Transverse colon (tissue), 4 donors: ENCODE data around the gene HBZ. TPM values are rescaled to one million over a fixed set of nuclear protein-coding genes. Genes with fewer than 3 reads are reported as not detected.
"Not testable (repeated sequence)": the region's sequence is repeated elsewhere in the genome, so short reads cannot be mapped to it uniquely, and the experiment has no call there.

ENCODE experiments used
- DNase-seq: peaks from one replicate; pipeline ENCODE4 v3.0.0-alpha.2; 2019
- H3K27ac ChIP-seq, 4 donors: fragments of 200-600 bp; sonication (generic); 2 replicates each; pipeline ENCODE4 v1.5.1; 2016 to 2018; ENCODE audit warnings: inconsistent platforms in 4 of 4
- H3K27me3 ChIP-seq: fragments of 200-600 bp; sonication (generic); 2 replicates; pipeline ENCODE4 v1.5.1; 2017; ENCODE audit warnings: inconsistent platforms
- H3K36me3 ChIP-seq, 4 donors: fragments of 200-600 bp; sonication (generic); 2 replicates each; pipeline ENCODE4 v1.5.1; 2017 to 2019; ENCODE audit warnings: inconsistent platforms in 4 of 4
- H3K4me1 ChIP-seq, 4 donors: fragments of 200-600 bp; sonication (generic); 2 replicates each; pipeline ENCODE4 v1.5.1; 2017 to 2020; ENCODE audit warnings: inconsistent platforms in 4 of 4
- H3K4me3 ChIP-seq, 4 donors: fragments of 200-600 bp; sonication (generic); 1 replicate in 1 of 4; 2 replicates in 3 of 4; pipeline versions ENCODE4 v1.5.1 to v1.6.1; 2017 to 2019; ENCODE audit warnings: inconsistent platforms in 4 of 4
- H3K9me3 ChIP-seq, 2 donors: fragments of 200-600 bp; sonication (generic); 2 replicates each; pipeline ENCODE4 v1.5.1; 2017 to 2019; ENCODE audit warnings: inconsistent platforms in 2 of 2
- EP300 ChIP-seq: sonication (generic); formaldehyde crosslinking; IDR thresholded peaks from one replicate; pipeline ENCODE4 v1.6.1; 2017; ENCODE audit warnings: antibody characterized with exemption, low read depth
- POLR2A ChIP-seq: fragments of 450-650 bp; IDR thresholded peaks from one replicate; pipeline ENCODE4 v1.6.1; 2016; ENCODE audit warnings: antibody characterized with exemption, mild to moderate bottlenecking, moderate library complexity
- POLR2AphosphoS5 ChIP-seq, 3 donors: sonication (generic); formaldehyde crosslinking; IDR thresholded peaks; one replicate each; pipeline ENCODE4 v1.6.1; 2016; ENCODE audit warnings: antibody characterized with exemption in 3 of 3
- WGBS, 2 donors: methylation state at CpG; one replicate each; pipeline ENCODE4 v1.1.5; 2018; ENCODE audit warnings: low coverage in 1 of 2; 5-methylcytosine and 5-hydroxymethylcytosine counted together
- in situ Hi-C, 4 donors: fragments of 200-750 bp; cut with MboI; loops; one replicate each; pipeline versions ENCODE4 v1.15.0 to v1.15.1; 2017; ENCODE audit warnings: low sequenced_read_pairs in 3 of 4, low pct_ligation_motif_present in 1 of 4, low pct_unique_long_range_greater_than_20kb in 1 of 4
- intact Hi-C: fragments of 100-400 bp; cut with DNase I; formaldehyde crosslinking; loops from one replicate; pipeline ENCODE4 v1.15.1; 2023; ENCODE audit warnings: low total_unique reads
- total RNA-seq, 4 donors: library from RNA; depleted of rRNA; stranded (reverse); fragments of >200 nt; gene quantifications; one replicate each; pipeline ENCODE4 v1.1.0, GENCODE V29; 2016
- TF ChIP-seq, protein P1 (sequence below), 5 experiments: fragments of 200-600 bp in 3 of 5; fragments of 450-650 bp in 2 of 5; sonication (generic) in 3 of 5; IDR thresholded peaks; 1 replicate in 2 of 5; 2 replicates in 3 of 5; pipeline ENCODE4 v1.5.1; 2016 to 2017; ENCODE audit warnings: antibody characterized with exemption in 5 of 5, inconsistent platforms in 3 of 5, mild to moderate bottlenecking in 2 of 5, moderate library complexity in 1 of 5

The HBZ gene
- total RNA-seq, 4 donors from 2014 or later = not detected

DNA sequence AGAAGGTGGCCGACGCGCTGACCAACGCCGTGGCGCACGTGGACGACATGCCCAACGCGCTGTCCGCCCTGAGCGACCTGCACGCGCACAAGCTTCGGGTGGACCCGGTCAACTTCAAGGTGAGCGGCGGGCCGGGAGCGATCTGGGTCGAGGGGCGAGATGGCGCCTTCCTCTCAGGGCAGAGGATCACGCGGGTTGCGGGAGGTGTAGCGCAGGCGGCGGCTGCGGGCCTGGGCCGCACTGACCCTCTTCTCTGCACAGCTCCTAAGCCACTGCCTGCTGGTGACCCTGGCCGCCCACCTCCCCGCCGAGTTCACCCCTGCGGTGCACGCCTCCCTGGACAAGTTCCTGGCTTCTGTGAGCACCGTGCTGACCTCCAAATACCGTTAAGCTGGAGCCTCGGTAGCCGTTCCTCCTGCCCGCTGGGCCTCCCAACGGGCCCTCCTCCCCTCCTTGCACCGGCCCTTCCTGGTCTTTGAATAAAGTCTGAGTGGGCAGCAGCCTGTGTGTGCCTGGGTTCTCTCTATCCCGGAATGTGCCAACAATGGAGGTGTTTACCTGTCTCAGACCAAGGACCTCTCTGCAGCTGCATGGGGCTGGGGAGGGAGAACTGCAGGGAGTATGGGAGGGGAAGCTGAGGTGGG lies 20.9 kb downstream of the HBZ start:
- H3K27me3 ChIP-seq = peaks cover 77% of the 10 kb centered on the region
- DNase-seq, H3K36me3 ChIP-seq, intact Hi-C loops, H3K4me3 ChIP-seq, H3K9me3 ChIP-seq, in situ Hi-C loops, H3K4me1 ChIP-seq, H3K27ac ChIP-seq: not testable (repeated sequence)
- WGBS, 2 donors = 0 to 12% methylated on average over 1 to 18 of the region's 44 CpGs

DNA sequence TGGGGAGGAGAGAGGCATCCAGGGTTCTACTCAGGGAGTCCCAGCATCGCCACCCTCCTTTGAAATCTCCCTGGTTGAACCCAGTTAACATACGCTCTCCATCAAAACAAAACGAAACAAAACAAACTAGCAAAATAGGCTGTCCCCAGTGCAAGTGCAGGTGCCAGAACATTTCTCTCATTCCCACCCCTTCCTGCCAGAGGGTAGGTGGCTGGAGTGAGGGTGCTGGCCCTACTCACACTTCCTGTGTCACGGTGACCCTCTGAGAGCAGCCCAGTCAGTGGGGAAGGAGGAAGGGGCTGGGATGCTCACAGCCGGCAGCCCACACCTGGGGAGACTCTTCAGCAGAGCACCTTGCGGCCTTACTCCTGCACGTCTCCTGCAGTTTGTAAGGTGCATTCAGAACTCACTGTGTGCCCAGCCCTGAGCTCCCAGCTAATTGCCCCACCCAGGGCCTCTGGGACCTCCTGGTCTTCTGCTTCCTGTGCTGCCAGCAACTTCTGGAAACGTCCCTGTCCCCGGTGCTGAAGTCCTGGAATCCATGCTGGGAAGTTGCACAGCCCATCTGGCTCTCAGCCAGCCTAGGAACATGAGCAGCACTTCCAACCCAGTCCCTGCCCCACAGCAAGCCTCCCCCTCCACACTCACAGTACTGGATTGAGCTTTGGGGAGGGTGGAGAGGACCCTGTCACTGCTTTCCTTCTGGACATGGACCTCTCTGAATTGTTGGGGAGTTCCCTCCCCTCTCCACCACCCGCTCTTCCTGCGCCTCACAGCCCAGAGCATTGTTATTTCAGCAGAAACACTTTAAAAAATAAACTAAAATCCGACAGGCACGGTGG lies 21.7 kb downstream of the HBZ start:
- H3K27ac ChIP-seq, in situ Hi-C loops, H3K4me3 ChIP-seq, DNase-seq, H3K9me3 ChIP-seq, H3K36me3 ChIP-seq, intact Hi-C loops, H3K4me1 ChIP-seq: not testable (repeated sequence)
- WGBS, 2 donors = 29 to 58% methylated on average over 2 to 8 of the region's 13 CpGs
- H3K27me3 ChIP-seq = peaks cover 77% of the 10 kb centered on the region

DNA sequence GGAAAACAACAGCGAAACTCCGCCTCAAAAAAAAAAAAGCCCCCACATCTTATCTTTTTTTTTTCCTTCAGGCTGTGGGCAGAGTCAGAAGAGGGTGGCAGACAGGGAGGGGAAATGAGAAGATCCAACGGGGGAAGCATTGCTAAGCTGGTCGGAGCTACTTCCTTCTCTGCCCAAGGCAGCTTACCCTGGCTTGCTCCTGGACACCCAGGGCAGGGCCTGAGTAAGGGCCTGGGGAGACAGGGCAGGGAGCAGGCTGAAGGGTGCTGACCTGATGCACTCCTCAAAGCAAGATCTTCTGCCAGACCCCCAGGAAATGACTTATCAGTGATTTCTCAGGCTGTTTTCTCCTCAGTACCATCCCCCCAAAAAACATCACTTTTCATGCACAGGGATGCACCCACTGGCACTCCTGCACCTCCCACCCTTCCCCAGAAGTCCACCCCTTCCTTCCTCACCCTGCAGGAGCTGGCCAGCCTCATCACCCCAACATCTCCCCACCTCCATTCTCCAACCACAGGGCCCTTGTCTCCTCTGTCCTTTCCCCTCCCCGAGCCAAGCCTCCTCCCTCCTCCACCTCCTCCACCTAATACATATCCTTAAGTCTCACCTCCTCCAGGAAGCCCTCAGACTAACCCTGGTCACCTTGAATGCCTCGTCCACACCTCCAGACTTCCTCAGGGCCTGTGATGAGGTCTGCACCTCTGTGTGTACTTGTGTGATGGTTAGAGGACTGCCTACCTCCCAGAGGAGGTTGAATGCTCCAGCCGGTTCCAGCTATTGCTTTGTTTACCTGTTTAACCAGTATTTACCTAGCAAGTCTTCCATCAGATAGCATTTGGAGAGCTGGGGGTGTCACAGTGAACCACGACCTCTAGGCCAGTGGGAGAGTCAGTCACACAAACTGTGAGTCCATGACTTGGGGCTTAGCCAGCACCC lies 22.8 kb downstream of the HBZ start:
- Histone ChIP-seq H3K36me3 (no peaks in the 10 kb centered on the region), H3K4me3 (no peak overlapping the region), H3K4me1 (peaks cover 0 to 12% (median 9%) of the 10 kb centered on the region in 4 donors), H3K9me3 (no peaks in the 10 kb centered on the region), H3K27me3 (peaks cover 79% of the 10 kb centered on the region), H3K27ac (no peak overlapping the region)
- WGBS, 2 donors = 17 to 22% methylated on average over 3 to 8 of the region's 8 CpGs
- no peak for TF ChIP-seq POLR2AphosphoS5 (IDR thresholded peaks at IDR 0.05)
- no peak for TF ChIP-seq POLR2A
- TF ChIP-seq EP300 = no peak
- TF ChIP-seq, protein P1, sequence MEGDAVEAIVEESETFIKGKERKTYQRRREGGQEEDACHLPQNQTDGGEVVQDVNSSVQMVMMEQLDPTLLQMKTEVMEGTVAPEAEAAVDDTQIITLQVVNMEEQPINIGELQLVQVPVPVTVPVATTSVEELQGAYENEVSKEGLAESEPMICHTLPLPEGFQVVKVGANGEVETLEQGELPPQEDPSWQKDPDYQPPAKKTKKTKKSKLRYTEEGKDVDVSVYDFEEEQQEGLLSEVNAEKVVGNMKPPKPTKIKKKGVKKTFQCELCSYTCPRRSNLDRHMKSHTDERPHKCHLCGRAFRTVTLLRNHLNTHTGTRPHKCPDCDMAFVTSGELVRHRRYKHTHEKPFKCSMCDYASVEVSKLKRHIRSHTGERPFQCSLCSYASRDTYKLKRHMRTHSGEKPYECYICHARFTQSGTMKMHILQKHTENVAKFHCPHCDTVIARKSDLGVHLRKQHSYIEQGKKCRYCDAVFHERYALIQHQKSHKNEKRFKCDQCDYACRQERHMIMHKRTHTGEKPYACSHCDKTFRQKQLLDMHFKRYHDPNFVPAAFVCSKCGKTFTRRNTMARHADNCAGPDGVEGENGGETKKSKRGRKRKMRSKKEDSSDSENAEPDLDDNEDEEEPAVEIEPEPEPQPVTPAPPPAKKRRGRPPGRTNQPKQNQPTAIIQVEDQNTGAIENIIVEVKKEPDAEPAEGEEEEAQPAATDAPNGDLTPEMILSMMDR (IDR thresholded peaks at IDR 0.05) = no peak
- intact Hi-C loops = loop anchor here (1.0 kb wide), 1 partner anchor 30 kb away; no protein-coding TSS in a partner anchor
- in situ Hi-C loops = no loop called here
- DNase-seq = no peak

DNA sequence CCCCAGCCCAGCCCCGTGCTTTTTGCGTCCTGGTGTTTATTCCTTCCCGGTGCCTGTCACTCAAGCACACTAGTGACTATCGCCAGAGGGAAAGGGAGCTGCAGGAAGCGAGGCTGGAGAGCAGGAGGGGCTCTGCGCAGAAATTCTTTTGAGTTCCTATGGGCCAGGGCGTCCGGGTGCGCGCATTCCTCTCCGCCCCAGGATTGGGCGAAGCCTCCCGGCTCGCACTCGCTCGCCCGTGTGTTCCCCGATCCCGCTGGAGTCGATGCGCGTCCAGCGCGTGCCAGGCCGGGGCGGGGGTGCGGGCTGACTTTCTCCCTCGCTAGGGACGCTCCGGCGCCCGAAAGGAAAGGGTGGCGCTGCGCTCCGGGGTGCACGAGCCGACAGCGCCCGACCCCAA lies 23.6 kb downstream of the HBZ start:
- H3K36me3 ChIP-seq, intact Hi-C loops, H3K27ac ChIP-seq, H3K4me3 ChIP-seq, H3K9me3 ChIP-seq, in situ Hi-C loops, DNase-seq: not testable (repeated sequence)
- Histone ChIP-seq H3K27me3 (peaks cover 79% of the 10 kb centered on the region), H3K4me1 (peaks cover 7 to 19% (median 16%) of the 10 kb centered on the region in 4 donors)
- no CpG with 5 or more reads among the region's 39 CpGs for WGBS, 2 donors

DNA sequence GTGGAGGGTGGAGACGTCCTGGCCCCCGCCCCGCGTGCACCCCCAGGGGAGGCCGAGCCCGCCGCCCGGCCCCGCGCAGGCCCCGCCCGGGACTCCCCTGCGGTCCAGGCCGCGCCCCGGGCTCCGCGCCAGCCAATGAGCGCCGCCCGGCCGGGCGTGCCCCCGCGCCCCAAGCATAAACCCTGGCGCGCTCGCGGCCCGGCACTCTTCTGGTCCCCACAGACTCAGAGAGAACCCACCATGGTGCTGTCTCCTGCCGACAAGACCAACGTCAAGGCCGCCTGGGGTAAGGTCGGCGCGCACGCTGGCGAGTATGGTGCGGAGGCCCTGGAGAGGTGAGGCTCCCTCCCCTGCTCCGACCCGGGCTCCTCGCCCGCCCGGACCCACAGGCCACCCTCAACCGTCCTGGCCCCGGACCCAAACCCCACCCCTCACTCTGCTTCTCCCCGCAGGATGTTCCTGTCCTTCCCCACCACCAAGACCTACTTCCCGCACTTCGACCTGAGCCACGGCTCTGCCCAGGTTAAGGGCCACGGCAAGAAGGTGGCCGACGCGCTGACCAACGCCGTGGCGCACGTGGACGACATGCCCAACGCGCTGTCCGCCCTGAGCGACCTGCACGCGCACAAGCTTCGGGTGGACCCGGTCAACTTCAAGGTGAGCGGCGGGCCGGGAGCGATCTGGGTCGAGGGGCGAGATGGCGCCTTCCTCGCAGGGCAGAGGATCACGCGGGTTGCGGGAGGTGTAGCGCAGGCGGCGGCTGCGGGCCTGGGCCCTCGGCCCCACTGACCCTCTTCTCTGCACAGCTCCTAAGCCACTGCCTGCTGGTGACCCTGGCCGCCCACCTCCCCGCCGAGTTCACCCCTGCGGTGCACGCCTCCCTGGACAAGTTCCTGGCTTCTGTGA lies 24.3 kb downstream of the HBZ start, which contains the start of gene HBA1:
HBA1 (plus strand) TSS at position 204 of the 906 bp plus-strand sequence; CDS start at position 241, 37 bp downstream.
- Histone ChIP-seq H3K4me1 (peaks cover 12 to 26% (median 20%) of the 10 kb centered on the region in 4 donors), H3K27me3 (peaks cover 76% of the 10 kb centered on the region)
- in situ Hi-C loops, H3K27ac ChIP-seq, H3K9me3 ChIP-seq, DNase-seq, H3K36me3 ChIP-seq, intact Hi-C loops, H3K4me3 ChIP-seq: not testable (repeated sequence)
- WGBS, 2 donors = 16% methylated on average over 21 of the region's 88 CpGs; no CpG with 5 or more reads in 1 of the 2 donors
